Suprapubic skin (tissue), 4 donors: ENCODE results near the gene PRSS27.

Experiments
- POLR2A ChIP-seq, 2 donors: fragments of 450-650 bp; IDR thresholded peaks; one replicate each; pipeline ENCODE4 v1.6.1; 2017; ENCODE audit warnings: antibody characterized with exemption in 2 of 2, mild to moderate bottlenecking in 2 of 2, moderate library complexity in 2 of 2
- POLR2AphosphoS5 ChIP-seq, 3 donors: sonication (generic); formaldehyde crosslinking; IDR thresholded peaks; one replicate each; pipeline ENCODE4 v1.6.1; 2017; ENCODE audit warnings: antibody characterized with exemption in 3 of 3
- TF ChIP-seq, protein P1 (sequence below), 2 donors: fragments of 200-600 bp in 1 of 2; fragments of 450-650 bp in 1 of 2; sonication (generic) in 1 of 2; IDR thresholded peaks; one replicate each; pipeline ENCODE4 v1.5.1; 2016 to 2019; ENCODE audit warnings: antibody characterized with exemption in 2 of 2, mild to moderate bottlenecking in 1 of 2, moderate library complexity in 1 of 2

DNA sequence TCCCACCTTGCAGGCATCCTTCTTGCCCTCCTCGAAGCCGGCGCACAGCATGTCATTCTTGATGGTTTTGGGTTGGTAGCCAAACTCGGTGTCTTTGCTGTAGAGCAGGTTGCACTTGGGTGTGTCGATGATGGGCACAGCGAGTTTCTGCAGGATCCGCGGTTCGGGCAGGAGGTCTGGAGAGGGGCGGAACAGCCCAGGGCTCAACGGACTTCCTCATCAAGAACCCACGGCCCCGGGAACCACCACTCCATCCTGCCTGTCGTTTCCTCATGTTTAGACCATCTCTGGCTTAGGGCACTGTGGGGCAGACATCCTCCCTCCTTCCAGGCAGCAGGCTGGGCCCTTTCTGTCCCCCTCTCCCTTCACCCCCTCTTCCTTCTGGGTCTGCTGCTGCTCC is 6.5 kb downstream of the PRSS27 start:
- TF ChIP-seq, protein P1, sequence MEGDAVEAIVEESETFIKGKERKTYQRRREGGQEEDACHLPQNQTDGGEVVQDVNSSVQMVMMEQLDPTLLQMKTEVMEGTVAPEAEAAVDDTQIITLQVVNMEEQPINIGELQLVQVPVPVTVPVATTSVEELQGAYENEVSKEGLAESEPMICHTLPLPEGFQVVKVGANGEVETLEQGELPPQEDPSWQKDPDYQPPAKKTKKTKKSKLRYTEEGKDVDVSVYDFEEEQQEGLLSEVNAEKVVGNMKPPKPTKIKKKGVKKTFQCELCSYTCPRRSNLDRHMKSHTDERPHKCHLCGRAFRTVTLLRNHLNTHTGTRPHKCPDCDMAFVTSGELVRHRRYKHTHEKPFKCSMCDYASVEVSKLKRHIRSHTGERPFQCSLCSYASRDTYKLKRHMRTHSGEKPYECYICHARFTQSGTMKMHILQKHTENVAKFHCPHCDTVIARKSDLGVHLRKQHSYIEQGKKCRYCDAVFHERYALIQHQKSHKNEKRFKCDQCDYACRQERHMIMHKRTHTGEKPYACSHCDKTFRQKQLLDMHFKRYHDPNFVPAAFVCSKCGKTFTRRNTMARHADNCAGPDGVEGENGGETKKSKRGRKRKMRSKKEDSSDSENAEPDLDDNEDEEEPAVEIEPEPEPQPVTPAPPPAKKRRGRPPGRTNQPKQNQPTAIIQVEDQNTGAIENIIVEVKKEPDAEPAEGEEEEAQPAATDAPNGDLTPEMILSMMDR (IDR thresholded peaks at IDR 0.05) = no peak
- TF ChIP-seq POLR2A (IDR thresholded peaks at IDR 0.05) (no peak), POLR2AphosphoS5 (IDR thresholded peaks at IDR 0.05) (no peak)
